HepG2 (cell line): ENCODE measurements around the gene SORBS2. TPM values are rescaled to one million over a fixed set of nuclear protein-coding genes. Genes with fewer than 3 reads are reported as not detected.

ENCODE experiments used
- ATAC-seq: fragments of 200-7000 bp; cut with Tn5 transposase; 3 replicates; pipeline ENCODE4 v1.9.1; 2020; ENCODE audit warnings: mild to moderate bottlenecking, moderate library complexity
- BruUV-seq: library from RNA; stranded (reverse); fragments of 400-500 nt; replicated peaks from 2 replicates; lab custom pipeline; 2021; lab: Mats Ljungman, UMichigan
- CTCF ChIA-PET: fragments of 300-600 bp; formaldehyde crosslinking; extraction: SDS; loops from one replicate; lab custom pipeline; 2021; ENCODE audit warnings: low total read pairs, inconsistent platforms, low intra/inter-chr PET ratio; lab: Yijun Ruan, JAX
- POLR2A ChIA-PET: fragments of 350-600 bp; sonication (Branson Sonifier 250); formaldehyde crosslinking; loops from one replicate; lab custom pipeline; 2020; ENCODE audit warnings: antibody characterized with exemption, inconsistent platforms; lab: Yijun Ruan, JAX
- DNase-seq: peaks from one replicate; pipeline ENCODE4 v3.0.0-alpha.2; 2015; ENCODE audit warnings: low spot score
- FAIRE-seq: peaks from 3 replicates; lab custom pipeline; 2011; peaks lifted over from hg19 to GRCh38; lab: Jason Lieb, UNC
- H2AFZ ChIP-seq: one replicate; pipeline ENCODE4 v1.6.1; 2011; ENCODE audit warnings: low read length, inconsistent platforms
- H3K27ac ChIP-seq: fragments of 300-600 bp; 3 replicates; pipeline ENCODE4 v1.8.0; 2011; ENCODE audit warnings: mixed run types, mild to moderate bottlenecking, mixed read lengths, low read length, inconsistent platforms; ENCODE audit not compliant: insufficient read depth; ENCODE audit errors: extremely low read length
- H3K27me3 ChIP-seq, 2 experiments: fragments of 200-600 bp in 1 of 2; 2 replicates in 1 of 2; 3 replicates in 1 of 2; pipeline versions ENCODE4 v1.6.0 to v1.8.0; 2011; ENCODE audit warnings: low read length in 2 of 2, mild to moderate bottlenecking in 2 of 2, moderate library complexity in 2 of 2, inconsistent platforms in 1 of 2; ENCODE audit not compliant: insufficient read depth in 2 of 2, control insufficient read depth in 1 of 2
- H3K36me3 ChIP-seq, 2 experiments: fragments of 200-600 bp in 1 of 2; replicated peaks in 1 of 2; 2 replicates in 1 of 2; 3 replicates in 1 of 2; pipeline versions ENCODE4 v1.5.1 to v1.8.0; 2011; ENCODE audit warnings: low read length in 2 of 2, inconsistent platforms in 1 of 2; ENCODE audit not compliant: insufficient read depth in 2 of 2, control insufficient read depth in 1 of 2
- H3K4me1 ChIP-seq: 2 replicates; pipeline ENCODE4 v1.5.1; 2012; ENCODE audit warnings: low read length, inconsistent platforms; ENCODE audit not compliant: insufficient read depth
- H3K4me2 ChIP-seq: 2 replicates; pipeline ENCODE4 v1.6.0; 2011; ENCODE audit warnings: low read depth, low read length, inconsistent platforms
- H3K4me3 ChIP-seq, 3 experiments: fragments of 200-600 bp in 1 of 3; sonication (generic), shearing (Covaris generic) in 1 of 3; replicated peaks in 1 of 3; 2 replicates each; pipeline ENCODE4 v1.5.1; 2011 to 2016; ENCODE audit warnings: low read length in 3 of 3, inconsistent platforms in 2 of 3, low read depth in 2 of 3, mild to moderate bottlenecking in 2 of 3, control low read depth in 1 of 3, mixed read lengths in 1 of 3; ENCODE audit not compliant: insufficient read depth in 1 of 3
- H3K79me2 ChIP-seq: one replicate; pipeline ENCODE4 v1.6.1; 2011; ENCODE audit warnings: low read length, inconsistent platforms; ENCODE audit not compliant: insufficient read depth
- H3K9ac ChIP-seq: 2 replicates; pipeline ENCODE4 v1.6.0; 2011; ENCODE audit warnings: mild to moderate bottlenecking, low read depth, low read length, inconsistent platforms; ENCODE audit not compliant: insufficient read depth
- H3K9me3 ChIP-seq: 2 replicates; pipeline ENCODE4 v1.5.1; 2012; ENCODE audit warnings: mild to moderate bottlenecking, low read length
- H4K20me1 ChIP-seq: 2 replicates; pipeline ENCODE4 v1.6.0; 2011; ENCODE audit warnings: inconsistent platforms, mild to moderate bottlenecking, low read length, moderate library complexity; ENCODE audit not compliant: insufficient read depth
- CHCHD3 ChIP-seq: sonication (generic); formaldehyde crosslinking; IDR thresholded peaks from 2 replicates; pipeline ENCODE4 v1.8.0; 2022; ENCODE audit warnings: mild to moderate bottlenecking, missing genetic modification reagents, moderate library complexity
- HDAC2 ChIP-seq: sonication (generic); formaldehyde crosslinking; IDR thresholded peaks from 2 replicates; pipeline ENCODE4 v1.4.0; 2020; ENCODE audit warnings: missing genetic modification reagents
- HOXD1 ChIP-seq: sonication (generic); formaldehyde crosslinking; IDR thresholded peaks from 2 replicates; pipeline ENCODE4 v1.5.0; 2020; ENCODE audit warnings: missing genetic modification reagents
- MAZ ChIP-seq, 2 experiments: sonication (generic) in 1 of 2; formaldehyde crosslinking in 1 of 2; IDR thresholded peaks; 2 replicates each; pipeline versions ENCODE4 v1.5.0 to v1.6.1; 2012 to 2020; ENCODE audit warnings: low read depth in 2 of 2, mild to moderate bottlenecking in 2 of 2, borderline replicate concordance in 1 of 2, improper control_type of control experiment in 1 of 2, low read length in 1 of 2, missing genetic modification reagents in 1 of 2, moderate library complexity in 1 of 2
- NFKBIZ ChIP-seq: IDR thresholded peaks from 2 replicates; pipeline ENCODE4 v1.6.1; 2018; ENCODE audit warnings: missing genetic modification reagents, missing compliant biosample characterization
- SOX13 ChIP-seq, 3 experiments: fragments of 450-650 bp in 1 of 3; sonication (generic) in 1 of 3; formaldehyde crosslinking in 1 of 3; IDR thresholded peaks in 2 of 3; conservative IDR thresholded peaks in 1 of 3; 2 replicates each; pipeline versions ENCODE4 v1.5.0 to v1.6.1; 2016 to 2020; ENCODE audit warnings: antibody characterized with exemption in 1 of 3, mild to moderate bottlenecking in 1 of 3, missing compliant biosample characterization in 1 of 3, missing genetic modification reagents in 1 of 3, moderate library complexity in 1 of 3
- ZNF816 ChIP-seq: sonication (generic); formaldehyde crosslinking; IDR thresholded peaks from 2 replicates; pipeline ENCODE4 v1.8.0; 2022; ENCODE audit warnings: missing genetic modification reagents, mild to moderate bottlenecking, borderline replicate concordance
- WGBS: methylation state at CpG from one replicate; pipeline ENCODE4 v1.1.6; 2017; ENCODE audit warnings: low lambda C conversion rate; 5-methylcytosine and 5-hydroxymethylcytosine counted together
- in situ Hi-C: cut with HindIII; loops from 2 replicates; pipeline ENCODE4 v1.10.0; 2017; ENCODE audit warnings: low pct_unique_long_range_greater_than_20kb; ENCODE audit not compliant: extremely low pct_ligation_motif_present
- intact Hi-C: fragments of 100-400 bp; cut with micrococcal nuclease; formaldehyde crosslinking; loops from one replicate; pipeline ENCODE4 v1.10.0; 2022; ENCODE audit not compliant: unreplicated experiment
- polyA plus RNA-seq, 8 experiments: library from polyadenylated mRNA; depleted of rRNA in 3 of 8; stranded (reverse) in 7 of 8; unstranded in 1 of 8; fragments of >200 nt; fragmentation: Illumina TruSeq in 4 of 8; extraction: Trizol in 4 of 8; gene quantifications; 2 replicates each; pipeline versions ENCODE4 v1.2.1 to v1.2.3, GENCODE V29; 2011 to 2016; ENCODE audit warnings: low read depth in 4 of 8, missing spikeins in 1 of 8, mixed read lengths in 1 of 8; ENCODE audit not compliant: insufficient read depth in 1 of 8
- total RNA-seq, 5 experiments: library from RNA; depleted of rRNA; stranded (reverse); fragments of >200 nt; fragmentation: Illumina TruSeq; extraction: Trizol; gene quantifications; 2 replicates each; pipeline ENCODE4 v1.2.3, GENCODE V29; 2016; ENCODE audit warnings: low read depth in 1 of 5
- TF ChIP-seq, protein P1 (sequence below): sonication (generic); formaldehyde crosslinking; IDR thresholded peaks from 2 replicates; pipeline ENCODE4 v1.8.1; 2023; ENCODE audit warnings: mild to moderate bottlenecking, missing genetic modification reagents
- TF ChIP-seq, protein P2 (sequence below): sonication (generic); formaldehyde crosslinking; IDR thresholded peaks from 2 replicates; pipeline ENCODE4 v1.8.0; 2022; ENCODE audit warnings: missing genetic modification reagents, mild to moderate bottlenecking, borderline replicate concordance
- TF ChIP-seq, protein P3 (sequence below): sonication (generic); formaldehyde crosslinking; IDR thresholded peaks from 2 replicates; pipeline ENCODE4 v1.4.0; 2020; ENCODE audit warnings: low read depth, mild to moderate bottlenecking, missing genetic modification reagents
- TF ChIP-seq, protein P4 (sequence below): IDR thresholded peaks from 2 replicates; pipeline ENCODE4 v1.6.1; 2012; ENCODE audit warnings: low read length, improper control_type of control experiment
- TF ChIP-seq, protein P5 (sequence below): sonication (generic); formaldehyde crosslinking; IDR thresholded peaks from 2 replicates; pipeline ENCODE4 v1.8.0; 2022; ENCODE audit warnings: missing genetic modification reagents, low read depth, mild to moderate bottlenecking, borderline replicate concordance

SORBS2 gene
- total and polyA plus RNA-seq, 2 of the 13 experiments (the other 11 are each of a cell fraction or from before 2014, with no cell fraction given), result 25.0 to 80.5 TPM

DNA sequence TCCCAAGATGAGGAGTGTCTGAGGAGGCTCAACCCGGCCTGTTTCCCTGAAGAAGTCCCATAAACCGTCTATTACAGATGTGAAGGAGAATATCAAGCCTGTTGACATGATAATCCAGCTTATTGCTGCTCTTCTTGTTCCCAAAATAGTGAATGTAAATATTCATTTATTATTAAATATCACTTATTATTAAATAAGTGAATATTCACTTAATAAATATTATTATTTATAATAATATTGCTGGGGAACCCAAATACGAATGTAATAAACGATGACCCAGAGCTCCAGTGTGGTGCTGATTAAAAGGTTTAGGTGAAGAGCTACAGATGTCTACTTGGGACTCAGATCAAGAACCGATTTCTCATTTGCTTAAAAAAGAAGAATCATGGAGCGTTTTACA is 23.8 kb upstream of the SORBS2 start:
- 53% methylated on average over 6 of the region's 6 CpGs for WGBS
- TF ChIP-seq SOX13 (IDR thresholded peaks at IDR 0.05) (no peak), SOX13 (CRISPR knock-in tag; conservative IDR thresholded peaks at IDR 0.05 in 1 of 2, IDR thresholded peaks at IDR 0.05 in 1 of 2) (no peak), NFKBIZ (CRISPR knock-in tag) (no peak), MAZ (IDR thresholded peaks at IDR 0.05; ENCODE audit: borderline replicate concordance, low read depth, low read length) (no peak), MAZ (CRISPR knock-in tag; IDR thresholded peaks at IDR 0.05; ENCODE audit: low read depth) (no peak), CHCHD3 (CRISPR knock-in tag) (no peak), HOXD1 (CRISPR knock-in tag) (no peak), ZNF816 (no peak), HDAC2 (no peak)
- TF ChIP-seq, protein P1, sequence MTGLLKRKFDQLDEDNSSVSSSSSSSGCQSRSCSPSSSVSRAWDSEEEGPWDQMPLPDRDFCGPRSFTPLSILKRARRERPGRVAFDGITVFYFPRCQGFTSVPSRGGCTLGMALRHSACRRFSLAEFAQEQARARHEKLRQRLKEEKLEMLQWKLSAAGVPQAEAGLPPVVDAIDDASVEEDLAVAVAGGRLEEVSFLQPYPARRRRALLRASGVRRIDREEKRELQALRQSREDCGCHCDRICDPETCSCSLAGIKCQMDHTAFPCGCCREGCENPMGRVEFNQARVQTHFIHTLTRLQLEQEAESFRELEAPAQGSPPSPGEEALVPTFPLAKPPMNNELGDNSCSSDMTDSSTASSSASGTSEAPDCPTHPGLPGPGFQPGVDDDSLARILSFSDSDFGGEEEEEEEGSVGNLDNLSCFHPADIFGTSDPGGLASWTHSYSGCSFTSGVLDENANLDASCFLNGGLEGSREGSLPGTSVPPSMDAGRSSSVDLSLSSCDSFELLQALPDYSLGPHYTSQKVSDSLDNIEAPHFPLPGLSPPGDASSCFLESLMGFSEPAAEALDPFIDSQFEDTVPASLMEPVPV (CRISPR knock-in tag), result no peak
- TF ChIP-seq, protein P2, sequence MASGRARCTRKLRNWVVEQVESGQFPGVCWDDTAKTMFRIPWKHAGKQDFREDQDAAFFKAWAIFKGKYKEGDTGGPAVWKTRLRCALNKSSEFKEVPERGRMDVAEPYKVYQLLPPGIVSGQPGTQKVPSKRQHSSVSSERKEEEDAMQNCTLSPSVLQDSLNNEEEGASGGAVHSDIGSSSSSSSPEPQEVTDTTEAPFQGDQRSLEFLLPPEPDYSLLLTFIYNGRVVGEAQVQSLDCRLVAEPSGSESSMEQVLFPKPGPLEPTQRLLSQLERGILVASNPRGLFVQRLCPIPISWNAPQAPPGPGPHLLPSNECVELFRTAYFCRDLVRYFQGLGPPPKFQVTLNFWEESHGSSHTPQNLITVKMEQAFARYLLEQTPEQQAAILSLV, result no peak
- TF ChIP-seq, protein P3, sequence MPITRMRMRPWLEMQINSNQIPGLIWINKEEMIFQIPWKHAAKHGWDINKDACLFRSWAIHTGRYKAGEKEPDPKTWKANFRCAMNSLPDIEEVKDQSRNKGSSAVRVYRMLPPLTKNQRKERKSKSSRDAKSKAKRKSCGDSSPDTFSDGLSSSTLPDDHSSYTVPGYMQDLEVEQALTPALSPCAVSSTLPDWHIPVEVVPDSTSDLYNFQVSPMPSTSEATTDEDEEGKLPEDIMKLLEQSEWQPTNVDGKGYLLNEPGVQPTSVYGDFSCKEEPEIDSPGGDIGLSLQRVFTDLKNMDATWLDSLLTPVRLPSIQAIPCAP, result no peak
- TF ChIP-seq, protein P4, sequence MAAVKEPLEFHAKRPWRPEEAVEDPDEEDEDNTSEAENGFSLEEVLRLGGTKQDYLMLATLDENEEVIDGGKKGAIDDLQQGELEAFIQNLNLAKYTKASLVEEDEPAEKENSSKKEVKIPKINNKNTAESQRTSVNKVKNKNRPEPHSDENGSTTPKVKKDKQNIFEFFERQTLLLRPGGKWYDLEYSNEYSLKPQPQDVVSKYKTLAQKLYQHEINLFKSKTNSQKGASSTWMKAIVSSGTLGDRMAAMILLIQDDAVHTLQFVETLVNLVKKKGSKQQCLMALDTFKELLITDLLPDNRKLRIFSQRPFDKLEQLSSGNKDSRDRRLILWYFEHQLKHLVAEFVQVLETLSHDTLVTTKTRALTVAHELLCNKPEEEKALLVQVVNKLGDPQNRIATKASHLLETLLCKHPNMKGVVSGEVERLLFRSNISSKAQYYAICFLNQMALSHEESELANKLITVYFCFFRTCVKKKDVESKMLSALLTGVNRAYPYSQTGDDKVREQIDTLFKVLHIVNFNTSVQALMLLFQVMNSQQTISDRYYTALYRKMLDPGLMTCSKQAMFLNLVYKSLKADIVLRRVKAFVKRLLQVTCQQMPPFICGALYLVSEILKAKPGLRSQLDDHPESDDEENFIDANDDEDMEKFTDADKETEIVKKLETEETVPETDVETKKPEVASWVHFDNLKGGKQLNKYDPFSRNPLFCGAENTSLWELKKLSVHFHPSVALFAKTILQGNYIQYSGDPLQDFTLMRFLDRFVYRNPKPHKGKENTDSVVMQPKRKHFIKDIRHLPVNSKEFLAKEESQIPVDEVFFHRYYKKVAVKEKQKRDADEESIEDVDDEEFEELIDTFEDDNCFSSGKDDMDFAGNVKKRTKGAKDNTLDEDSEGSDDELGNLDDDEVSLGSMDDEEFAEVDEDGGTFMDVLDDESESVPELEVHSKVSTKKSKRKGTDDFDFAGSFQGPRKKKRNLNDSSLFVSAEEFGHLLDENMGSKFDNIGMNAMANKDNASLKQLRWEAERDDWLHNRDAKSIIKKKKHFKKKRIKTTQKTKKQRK, result no peak
- TF ChIP-seq, protein P5, sequence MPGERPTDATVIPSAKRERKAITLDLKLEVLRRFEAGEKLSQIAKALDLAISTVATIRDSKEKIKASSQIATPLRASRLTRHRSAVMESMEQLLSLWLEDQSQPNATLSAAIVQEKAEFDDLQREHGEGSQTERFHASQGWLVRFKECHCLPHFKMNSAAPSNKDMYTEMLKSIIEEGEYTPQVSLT (CRISPR knock-in tag), result no peak
- H3K4me3 ChIP-seq, result peak overlapping the region in 2 of 3 experiments; percentile 38 to 51; a peak in 3 of 6 replicates
- ATAC-seq (no peak), FAIRE-seq (no peak), DNase-seq (no peak)
- H2AFZ ChIP-seq, result no peak overlapping the region
- in situ Hi-C loops (no loop called here), intact Hi-C loops (loop anchor here (1.0 kb wide), 1 partner anchor 25 kb away; no protein-coding TSS in a partner anchor)
- H4K20me1 ChIP-seq, result no peaks in the 10 kb centered on the region
- POLR2A ChIA-PET, result interaction anchor here (1.3 to 1.6 kb wide), 3 partner anchors 24 to 123 kb away, joined by 3 to 9 read pairs (median 4); partner anchors contain the start of gene SORBS2
- no peaks in the 10 kb centered on the region for H3K79me2 ChIP-seq
- peaks cover 11% of the 10 kb centered on the region for H3K9me3 ChIP-seq
- H3K27me3 ChIP-seq, result no peaks in the 10 kb centered on the region
- H3K36me3 ChIP-seq, result no peaks in the 10 kb centered on the region
- CTCF ChIA-PET, result no interaction called here
- peak overlapping the region; percentile 71 for H3K4me2 ChIP-seq
- H3K9ac ChIP-seq, result no peak overlapping the region
- no TSS peak for BruUV-seq
- H3K27ac ChIP-seq, result peak overlapping the region; percentile 66
- peaks cover 64% of the 10 kb centered on the region for H3K4me1 ChIP-seq
